HepG2 (cell line): Measurements from ENCODE around the gene ZNRF3.
A peak's percentile ranks its signal among the peaks of the same experiment; 100 is the strongest.

ENCODE experiments used
- AFF4 ChIP-seq: sonication (generic); formaldehyde crosslinking; IDR thresholded peaks from 2 replicates; pipeline ENCODE4 v1.4.0; 2020; ENCODE audit warnings: missing genetic modification reagents
- EEA1 ChIP-seq: sonication (generic); formaldehyde crosslinking; IDR thresholded peaks from 2 replicates; pipeline ENCODE4 v1.5.1; 2020; ENCODE audit warnings: mild to moderate bottlenecking, missing genetic modification reagents, borderline replicate concordance
- ELF4 ChIP-seq: sonication (generic); formaldehyde crosslinking; IDR thresholded peaks from 2 replicates; pipeline ENCODE4 v1.5.0; 2020; ENCODE audit warnings: missing genetic modification reagents, mild to moderate bottlenecking, moderate library complexity, borderline replicate concordance
- HMGXB4 ChIP-seq, 2 experiments: sonication (generic) in 1 of 2; formaldehyde crosslinking in 1 of 2; IDR thresholded peaks; 2 replicates each; pipeline versions ENCODE4 v1.4.0 to v1.6.1; 2018 to 2020; ENCODE audit warnings: missing genetic modification reagents in 2 of 2, borderline replicate concordance in 1 of 2, low read depth in 1 of 2, mild to moderate bottlenecking in 1 of 2, missing biosample characterization in 1 of 2
- HNF4A ChIP-seq: sonication (generic); formaldehyde crosslinking; IDR thresholded peaks from 2 replicates; pipeline ENCODE4 v1.4.0; 2020; ENCODE audit warnings: missing genetic modification reagents
- JUN ChIP-seq: sonication (generic); formaldehyde crosslinking; IDR thresholded peaks from 2 replicates; pipeline ENCODE4 v1.4.0; 2020; ENCODE audit warnings: mild to moderate bottlenecking, missing genetic modification reagents
- KAT2B ChIP-seq: fragments of 150-350 bp; IDR thresholded peaks from 2 replicates; pipeline ENCODE4 v1.6.1; 2014; ENCODE audit warnings: low read depth, low read length, borderline replicate concordance
- RAD21 ChIP-seq: fragments of 450-650 bp; formaldehyde crosslinking; IDR thresholded peaks from 2 replicates; pipeline ENCODE4 v1.5.0; 2020; ENCODE audit warnings: mild to moderate bottlenecking
- ZBTB26 ChIP-seq: IDR thresholded peaks from 2 replicates; pipeline ENCODE4 v1.6.1; 2016; ENCODE audit warnings: missing compliant biosample characterization, missing genetic modification reagents, borderline replicate concordance
- ZBTB4 ChIP-seq: sonication (generic); formaldehyde crosslinking; IDR thresholded peaks from 2 replicates; pipeline ENCODE4 v1.4.0; 2020; ENCODE audit warnings: missing genetic modification reagents, mild to moderate bottlenecking, borderline replicate concordance
- ZUFSP ChIP-seq: sonication (generic); formaldehyde crosslinking; IDR thresholded peaks from 2 replicates; pipeline ENCODE4 v1.9.0; 2021; ENCODE audit warnings: missing genetic modification reagents, mild to moderate bottlenecking, borderline replicate concordance

- TF ChIP-seq ZBTB4 (CRISPR knock-in tag): peak; percentile 64; the same call in 1 of the 2 replicates
- no peak for TF ChIP-seq ZUFSP (CRISPR knock-in tag)
- peak in 1 of 2 experiments; percentile 48; a peak in 1 of 4 replicates for TF ChIP-seq HMGXB4 (CRISPR knock-in tag; IDR thresholded peaks at IDR 0.05; ENCODE audit: borderline replicate concordance in 1 of 2, low read depth in 1 of 2)
- no peak for TF ChIP-seq KAT2B
- peak; percentile 48; the same call in 1 of the 2 replicates for TF ChIP-seq RAD21
- peak; percentile 54; the same call in 1 of the 2 replicates for TF ChIP-seq JUN (CRISPR knock-in tag)
- TF ChIP-seq HNF4A (CRISPR knock-in tag): peak; percentile 82
- TF ChIP-seq ZBTB26 (CRISPR knock-in tag): 0 out of 2 replicates have a peak, but pooled peaks have one; percentile 65
- no peak for TF ChIP-seq ELF4
- no peak for TF ChIP-seq AFF4 (CRISPR knock-in tag)
- TF ChIP-seq EEA1 (CRISPR knock-in tag): no peak
Observed at GRCh38 chr22:28923826-28924732, 40.7 kb downstream of the ZNRF3 start.
